Nucleus accumbens (tissue), 56 donors: ENCODE data around the gene PTPRK.
A peak's percentile ranks its signal among the peaks of the same experiment; 100 is the strongest.

ENCODE experiments used
- DNase-seq, 56 donors: peaks; one replicate each; lab custom pipeline; 2025; lab: John Stamatoyannopoulos, UW

PTPRK gene

DNA sequence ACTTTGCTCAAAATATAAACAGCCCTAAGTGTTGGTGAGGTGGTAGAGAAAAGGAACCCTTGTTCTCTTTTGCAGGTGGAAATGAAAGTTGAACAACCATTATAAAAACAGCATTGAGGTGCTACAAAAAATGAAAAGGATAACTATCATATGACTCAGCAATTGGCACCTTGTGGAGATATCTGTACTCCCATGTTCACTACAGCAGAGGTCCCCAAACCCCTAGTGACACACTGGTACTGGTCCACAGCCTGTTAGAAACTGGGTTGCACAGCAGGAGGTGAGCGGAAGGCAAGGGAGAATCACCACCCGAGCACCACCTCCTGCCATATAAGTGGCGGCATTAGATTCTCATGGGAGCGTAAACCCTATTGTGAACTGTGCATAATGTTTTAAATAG is 352.2 kb downstream of the PTPRK start:
- no peak for DNase-seq

DNA sequence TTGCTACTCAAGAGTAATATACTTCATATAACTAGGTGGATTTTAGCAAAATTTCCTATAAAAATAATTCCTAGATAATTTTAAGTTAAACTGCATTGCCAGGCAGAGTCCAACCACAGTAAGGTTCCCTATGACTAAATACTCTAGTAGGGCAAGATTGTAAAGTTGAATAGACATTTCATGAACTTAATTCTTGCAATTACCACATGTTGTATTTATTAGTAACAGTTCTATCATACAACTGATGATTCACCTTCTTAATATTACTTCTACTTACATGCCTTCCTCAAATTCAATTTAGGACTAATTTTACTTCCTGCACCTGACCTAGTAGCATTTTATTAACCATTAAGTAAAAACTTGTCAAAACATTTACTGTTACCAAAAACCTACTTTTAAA is 352.8 kb downstream of the PTPRK start:
- DNase-seq = no peak

DNA sequence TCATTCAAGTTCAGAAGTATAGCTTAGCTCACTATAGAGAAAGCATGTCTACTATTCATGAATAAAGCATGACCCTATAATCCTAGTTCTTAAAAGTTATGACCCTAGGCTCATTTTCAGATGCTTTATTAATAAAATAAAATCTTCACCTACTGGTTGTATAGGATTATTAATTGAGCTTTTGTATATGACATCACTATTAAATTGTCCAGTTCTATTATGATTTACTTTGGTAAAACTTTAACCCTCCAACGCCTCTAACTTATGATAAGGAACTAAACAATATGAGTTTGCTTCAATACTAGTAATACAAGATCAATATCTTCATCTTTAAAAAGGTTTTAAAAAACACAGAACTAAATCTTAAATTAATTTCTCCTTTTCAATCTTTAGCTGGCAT is 356.1 kb downstream of the PTPRK start:
- DNase-seq = no peak

DNA sequence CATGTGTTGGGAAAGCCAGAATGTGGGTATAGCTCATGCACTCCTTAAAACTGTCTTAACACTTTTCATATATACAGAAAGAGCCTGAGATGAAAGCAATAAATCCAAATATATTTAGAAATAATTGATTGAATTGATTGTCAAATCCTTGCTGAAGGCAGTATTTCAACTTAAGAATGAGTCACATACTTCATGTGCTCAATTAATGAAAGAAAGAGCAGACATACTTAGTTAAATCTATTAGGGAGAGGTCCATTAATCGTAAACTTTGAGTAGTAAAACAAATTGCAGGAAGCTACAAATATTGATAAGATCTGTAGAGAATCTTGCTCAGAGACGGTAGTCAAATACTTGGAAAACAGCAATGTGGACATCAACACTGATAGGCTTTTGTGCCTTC is 358.0 kb downstream of the PTPRK start:
- DNase-seq = no peak

DNA sequence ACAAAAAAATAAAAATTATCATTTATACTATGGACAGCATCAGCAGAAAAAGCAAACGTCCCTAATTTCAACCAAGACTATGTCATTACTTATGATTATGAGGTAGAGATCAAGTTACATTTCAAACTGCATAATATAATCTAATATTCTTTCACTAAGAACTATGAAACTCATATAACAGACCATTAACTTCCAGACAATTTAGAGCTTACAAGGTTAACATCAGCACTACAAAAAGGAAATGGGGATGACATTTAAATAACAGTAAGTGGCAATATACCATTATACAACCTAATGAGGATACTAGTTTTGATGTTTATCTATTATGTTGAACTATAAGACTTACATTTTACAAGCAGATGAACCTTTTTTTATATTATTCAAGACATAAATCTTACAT is 358.6 kb downstream of the PTPRK start:
- DNase-seq = no peak

DNA sequence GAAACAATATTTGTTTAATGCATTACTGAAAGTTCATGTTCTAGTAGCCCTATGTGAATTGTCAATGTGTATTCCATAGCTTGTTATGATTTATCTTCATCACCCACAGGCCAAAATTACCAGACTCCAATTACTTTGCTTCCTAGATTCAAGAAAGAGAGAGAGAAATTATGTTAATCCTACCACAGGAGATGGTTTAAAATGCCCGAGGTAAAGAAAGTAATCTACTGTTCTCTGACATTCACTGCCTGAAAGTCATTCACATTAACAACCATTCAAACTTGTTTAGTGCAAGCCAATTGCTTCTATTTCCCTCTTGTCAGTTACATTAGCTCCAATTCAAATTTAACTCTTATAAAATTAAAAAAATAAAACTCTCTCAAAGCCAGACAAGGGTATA is 359.1 kb downstream of the PTPRK start:
- no peak for DNase-seq

DNA sequence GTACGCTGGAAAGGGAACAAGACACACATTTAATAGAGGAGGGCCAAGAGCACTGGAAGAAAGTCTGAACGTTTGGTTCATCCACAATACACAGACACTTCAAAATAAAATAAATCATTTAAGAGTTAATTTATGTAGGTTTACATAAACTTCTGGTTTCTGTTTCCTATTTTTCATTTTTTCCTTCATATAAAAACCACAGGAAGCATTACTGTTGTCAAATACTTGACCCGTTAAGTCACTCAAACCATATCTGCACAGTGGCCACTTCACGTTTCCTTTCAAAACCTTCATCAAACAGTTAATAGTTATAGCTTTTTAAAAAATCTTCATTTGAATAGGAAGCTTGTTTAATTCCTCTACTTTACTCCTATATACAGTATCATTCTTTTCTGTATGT is 361.9 kb downstream of the PTPRK start:
- no peak for DNase-seq

DNA sequence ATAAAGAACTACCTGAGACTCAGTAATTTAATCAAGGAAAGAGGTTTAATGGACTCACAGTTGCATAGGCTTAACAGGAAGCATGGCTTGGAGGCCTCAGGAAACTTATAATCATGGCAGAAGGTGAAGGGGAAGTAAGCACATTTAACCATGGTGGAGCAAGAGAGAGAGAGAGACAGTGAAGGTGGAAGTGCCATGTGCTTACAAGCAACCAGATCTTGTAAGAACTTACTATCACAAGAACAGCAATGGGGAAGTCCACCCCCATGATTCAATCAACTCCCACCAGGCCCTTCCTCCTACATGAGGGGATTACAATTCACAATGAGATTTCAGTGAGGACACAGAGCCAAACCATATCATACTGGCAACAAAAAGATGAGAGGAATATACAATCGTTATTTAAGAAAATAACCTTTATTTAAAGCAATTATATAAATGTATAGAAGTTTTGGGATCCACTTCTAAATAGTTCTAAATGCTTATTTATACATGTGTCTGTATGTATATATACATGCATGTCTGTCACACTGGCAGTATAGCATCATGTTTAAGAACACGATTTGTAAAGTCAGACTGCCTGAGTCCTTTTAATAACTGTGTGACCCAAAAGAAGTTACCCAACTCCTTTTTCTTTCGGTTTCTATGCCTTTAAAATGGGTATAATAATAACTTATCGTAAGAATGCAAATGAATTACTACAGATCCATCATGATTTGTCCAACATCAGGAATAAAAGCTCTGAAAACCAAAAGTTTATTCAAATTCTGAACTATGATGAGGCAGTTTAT is 363.9 kb downstream of the PTPRK start:
- DNase-seq = no peak

DNA sequence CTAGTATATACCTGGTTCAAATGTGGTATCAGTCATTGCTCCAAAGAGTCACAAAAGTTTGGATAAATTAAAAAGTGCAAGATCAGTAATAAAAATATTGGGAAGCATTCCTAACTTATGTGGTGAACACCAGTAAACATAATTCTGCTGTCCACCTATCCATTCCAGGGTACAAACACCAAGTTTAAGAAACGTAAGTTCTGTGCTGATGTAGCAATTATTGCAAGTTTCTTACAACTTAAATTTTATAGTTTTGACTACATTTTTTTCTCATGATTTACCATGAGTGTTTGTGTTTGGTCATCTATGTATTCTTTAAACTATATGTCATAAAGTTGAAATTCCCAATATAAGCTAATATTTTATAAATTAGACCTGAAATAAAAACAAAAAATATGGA is 364.6 kb downstream of the PTPRK start:
- DNase-seq = no peak

DNA sequence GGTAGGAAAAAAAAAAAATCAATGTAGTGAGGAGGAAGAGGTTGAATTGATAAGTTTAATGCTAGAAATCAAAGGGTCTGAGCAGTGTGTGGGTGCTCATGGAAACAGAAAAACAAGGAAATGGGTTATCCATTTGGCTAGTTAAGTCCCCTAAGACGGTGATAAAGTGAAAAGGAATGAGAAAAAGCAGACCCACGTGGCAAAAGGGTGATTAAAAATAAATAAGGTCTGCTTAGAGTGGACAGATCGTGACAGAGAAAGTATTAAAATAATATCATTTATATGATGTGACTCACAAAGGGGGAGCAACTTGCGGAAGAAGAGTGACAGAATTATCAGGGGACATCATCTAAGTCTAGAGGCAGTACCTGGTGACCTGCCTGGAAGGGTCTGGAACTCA is 367.8 kb downstream of the PTPRK start:
- no peak for DNase-seq

DNA sequence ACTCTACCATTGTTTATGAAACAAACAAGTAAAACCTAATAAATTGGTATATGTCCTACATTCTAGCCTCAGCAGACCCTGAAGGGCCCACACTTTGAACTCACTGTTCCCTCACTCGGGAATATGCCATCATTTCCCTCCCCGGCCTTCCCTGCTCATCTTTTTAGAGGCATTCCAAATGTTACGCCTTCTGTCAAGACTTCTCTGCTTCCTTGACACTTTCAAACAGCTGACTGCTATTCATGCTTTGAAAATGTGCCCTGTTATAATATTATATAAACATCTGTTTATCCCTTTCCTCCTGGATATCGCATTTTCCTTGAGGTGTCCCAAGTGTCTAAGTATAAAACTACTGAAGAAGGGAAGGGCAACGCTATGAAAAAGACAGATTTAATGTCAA is 370.0 kb downstream of the PTPRK start:
- DNase-seq = no peak

DNA sequence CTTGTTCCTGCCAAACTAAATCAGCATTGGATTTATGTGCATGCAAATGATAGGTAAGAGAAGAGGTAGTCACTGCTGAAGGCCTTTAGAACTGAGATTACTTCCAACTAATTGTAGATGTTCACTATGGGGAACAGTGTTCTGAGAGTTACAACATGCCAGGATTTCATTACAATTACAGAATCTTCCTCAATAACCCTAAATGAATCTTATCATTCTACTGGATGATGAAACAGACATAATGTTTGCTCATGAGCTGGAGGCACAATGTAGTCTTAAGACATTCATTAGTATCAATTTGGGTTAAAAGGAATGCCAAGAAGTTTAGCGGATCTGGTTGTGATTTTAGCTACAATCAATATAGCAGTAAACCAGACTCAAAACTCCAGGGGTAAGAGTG is 370.6 kb downstream of the PTPRK start:
- DNase-seq = no peak

DNA sequence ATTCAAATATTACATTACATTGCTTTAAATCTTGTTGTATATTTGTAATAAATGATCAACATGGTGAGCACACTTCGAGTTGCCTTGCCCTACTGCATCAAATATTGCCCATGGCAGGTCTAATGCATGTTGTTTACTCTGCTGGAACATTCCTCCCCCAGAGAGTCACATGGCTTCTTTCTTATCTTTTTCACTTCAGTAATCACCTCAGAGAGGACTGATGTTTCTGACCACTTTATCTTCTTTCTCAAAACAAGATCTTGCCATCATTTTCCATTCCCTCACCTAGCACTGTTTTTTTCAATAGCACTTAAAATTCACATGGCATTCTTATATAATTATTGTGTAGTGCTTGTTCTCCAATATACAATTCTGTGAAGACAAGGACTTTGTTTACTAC is 376.1 kb downstream of the PTPRK start:
- no peak for DNase-seq

DNA sequence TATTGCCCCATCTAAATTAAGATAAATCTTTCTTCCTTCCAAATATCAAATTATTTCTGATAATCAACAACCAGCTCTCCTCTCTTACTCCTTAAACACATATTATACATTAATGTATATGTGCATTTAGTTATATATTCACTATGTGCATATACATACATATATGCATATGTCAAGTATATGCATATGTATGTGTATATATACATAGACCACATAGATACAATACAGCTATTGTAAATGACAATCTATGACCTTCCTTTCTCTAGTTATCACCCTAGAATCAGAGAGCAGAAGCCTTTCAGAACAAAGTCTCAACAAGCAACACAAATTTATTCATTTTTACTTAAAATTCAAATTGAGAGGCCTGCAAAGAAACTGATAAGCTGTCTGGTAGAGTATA is 378.5 kb downstream of the PTPRK start:
- no peak for DNase-seq

DNA sequence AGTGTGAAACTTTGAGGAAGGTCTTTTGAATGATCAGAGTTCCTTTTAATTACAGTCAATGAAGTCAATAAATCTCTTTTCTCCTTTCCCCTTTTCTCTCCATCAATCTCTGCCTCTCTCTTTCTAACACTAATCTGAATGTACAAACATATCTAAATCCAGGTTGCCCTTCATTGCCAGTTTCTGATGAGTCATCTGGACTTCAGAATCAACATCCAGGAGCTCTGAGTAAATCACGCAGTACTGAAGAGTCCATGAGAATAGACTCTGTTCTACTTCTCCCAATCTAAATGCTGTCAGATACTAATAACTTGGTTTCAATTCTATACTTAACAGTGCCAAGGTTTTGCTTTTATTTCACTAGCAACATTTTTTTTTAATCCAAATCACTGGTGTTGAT is 380.9 kb downstream of the PTPRK start:
- DNase-seq = no peak

DNA sequence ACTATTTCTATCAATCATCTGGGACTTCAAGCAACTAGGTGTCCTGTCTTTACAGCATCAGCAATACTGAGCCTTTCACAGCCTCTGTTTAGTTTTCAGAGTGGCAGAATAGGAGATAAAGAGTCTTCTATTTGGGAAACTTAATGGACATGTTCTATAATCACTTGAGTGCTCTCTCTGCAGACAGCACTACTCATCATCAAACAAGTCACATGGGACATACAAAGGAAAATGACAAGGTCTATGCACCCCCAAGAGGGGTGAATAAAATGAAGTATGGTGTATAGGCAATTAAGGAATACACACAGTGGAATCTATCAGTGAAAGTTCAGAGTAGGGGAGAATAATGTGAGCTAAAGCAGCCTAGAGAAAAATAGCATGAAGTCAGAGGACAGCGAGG is 381.7 kb downstream of the PTPRK start:
- DNase-seq = no peak

DNA sequence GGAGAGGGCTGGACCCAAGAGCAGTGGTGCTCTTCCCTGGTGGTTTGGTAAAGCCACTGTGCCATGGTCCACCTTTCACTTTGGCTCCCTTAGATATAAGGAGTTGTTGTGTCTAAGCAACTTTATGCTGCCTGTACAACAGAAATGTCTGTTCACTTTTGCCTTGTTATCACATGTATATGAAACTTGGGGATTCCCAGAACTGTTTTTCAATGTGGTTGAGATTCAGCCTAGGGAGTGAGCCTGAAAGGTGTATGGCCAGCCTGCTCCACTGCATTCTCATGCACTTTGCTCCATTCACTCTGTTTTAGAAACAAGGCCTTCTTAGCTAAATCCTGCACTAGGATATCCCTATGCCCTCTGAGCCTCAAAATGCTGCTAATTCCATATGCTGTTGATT is 385.1 kb downstream of the PTPRK start:
- DNase-seq = no peak

DNA sequence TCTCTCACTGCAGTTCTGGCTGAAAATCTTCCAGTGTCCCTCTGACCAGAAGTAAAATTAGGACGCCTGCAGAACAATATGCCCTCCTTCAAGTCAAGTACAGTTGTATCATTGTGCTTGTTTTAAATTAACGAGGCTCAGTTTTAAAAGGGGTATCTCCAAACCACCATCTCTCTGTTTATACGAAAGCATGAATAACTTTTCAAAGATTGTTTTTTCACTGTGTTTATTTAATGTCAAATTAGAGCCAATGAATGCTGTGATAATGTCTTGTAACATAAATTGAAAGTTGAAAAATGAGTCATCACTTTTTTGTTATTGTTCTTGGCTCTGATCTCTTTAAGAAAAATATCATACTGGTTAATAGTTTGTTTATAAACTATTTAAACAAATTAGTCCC is 388.8 kb downstream of the PTPRK start:
- no peak for DNase-seq

DNA sequence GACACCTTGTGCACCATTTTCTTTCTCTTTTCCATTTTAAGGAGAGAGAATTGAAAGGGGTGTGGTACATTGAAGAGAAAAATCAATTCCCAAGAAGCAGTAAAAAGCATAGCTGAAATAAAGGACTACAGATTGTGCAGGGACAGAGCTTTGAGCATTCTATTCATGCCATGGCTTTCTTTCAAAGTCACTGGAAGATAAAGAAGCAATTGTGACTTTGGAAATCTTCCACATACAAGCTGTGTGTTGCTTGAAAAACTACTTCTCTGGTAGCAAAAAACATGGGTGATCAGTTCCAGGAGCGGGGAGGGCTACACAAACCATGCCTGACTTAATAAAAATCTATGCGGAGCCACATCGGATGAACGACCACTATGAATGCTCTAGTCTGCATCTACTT is 389.4 kb downstream of the PTPRK start:
- peak in 10 of 56 donors; percentile 2 to 17 (median 5) for DNase-seq

DNA sequence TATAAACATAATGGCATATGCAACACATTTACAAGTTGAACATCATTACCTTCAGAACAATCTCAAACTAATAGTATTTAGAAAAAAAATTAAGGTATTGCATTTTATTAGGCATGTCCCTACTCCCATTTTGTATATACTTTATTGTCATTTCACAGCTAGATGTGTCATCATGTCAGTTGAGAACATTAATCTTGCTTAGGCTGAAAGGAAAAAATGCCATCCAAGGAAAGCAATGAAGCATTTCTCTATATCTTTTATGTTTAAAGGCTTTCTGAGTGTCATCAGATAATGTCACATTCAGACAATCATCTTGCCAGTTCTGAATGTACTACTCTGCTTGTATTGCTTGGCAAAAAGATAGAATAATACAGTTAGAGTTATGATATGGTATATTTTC is 390.7 kb downstream of the PTPRK start:
- no peak for DNase-seq

DNA sequence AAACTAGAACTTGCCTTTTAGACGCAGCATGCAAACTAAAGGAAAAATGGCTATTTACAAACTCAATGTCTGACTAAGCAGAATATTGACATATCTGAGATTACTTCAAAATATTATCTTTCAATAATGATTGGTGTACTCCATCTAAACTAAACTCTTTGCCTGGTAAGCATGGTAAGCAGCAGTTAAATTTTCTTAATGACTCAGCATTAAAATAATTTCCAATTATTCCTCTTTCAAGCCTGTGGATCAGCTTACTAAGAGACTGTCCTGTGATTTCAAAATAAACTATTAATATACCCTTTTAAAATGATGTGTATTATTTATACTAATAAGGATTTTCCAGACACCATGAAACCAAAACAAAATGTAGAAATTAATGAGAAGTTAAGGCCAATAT is 392.7 kb downstream of the PTPRK start:
- no peak for DNase-seq

DNA sequence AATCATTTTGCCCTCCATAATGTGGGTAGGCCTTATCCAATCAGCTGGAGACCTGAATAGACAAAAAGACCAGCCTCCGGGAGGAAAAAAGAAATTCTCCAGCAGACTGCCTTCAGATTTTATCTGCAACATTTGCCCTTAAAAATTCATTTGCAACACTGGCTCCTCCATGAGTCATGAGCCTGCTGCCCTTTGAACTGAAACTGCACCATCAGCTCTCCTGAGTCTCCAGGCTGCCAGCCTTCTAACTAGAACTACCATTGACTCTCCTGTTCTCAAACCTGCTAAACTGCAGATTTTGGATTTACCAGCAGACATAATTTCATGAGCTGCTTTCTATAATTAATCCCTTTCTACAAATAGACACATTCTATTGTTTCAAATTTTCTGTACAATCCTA is 395.7 kb downstream of the PTPRK start:
- no peak for DNase-seq

DNA sequence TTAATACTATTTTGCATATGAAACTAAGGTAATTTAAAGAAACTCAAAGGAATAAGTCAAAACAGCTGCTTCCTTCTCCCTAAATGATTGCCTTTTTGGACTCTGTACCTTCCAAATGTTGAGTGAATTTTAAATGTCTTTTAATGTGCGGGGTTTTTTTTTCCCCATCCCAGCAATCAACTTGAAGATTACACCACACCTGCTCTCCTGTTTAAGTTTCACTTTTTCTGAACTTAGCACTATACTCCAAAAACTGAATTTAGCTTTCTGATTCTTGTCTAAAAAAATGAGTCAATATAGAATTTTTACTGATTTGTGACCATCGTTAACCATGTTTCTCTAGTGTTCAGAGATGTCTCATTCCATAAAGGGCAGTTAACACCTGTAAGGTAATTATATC is 398.8 kb downstream of the PTPRK start:
- DNase-seq = no peak
